Tibial artery (tissue), 4 donors: ENCODE measurements around the gene ZNF521.

Experiments used
- DNase-seq, 2 donors: peaks; one replicate each; pipeline ENCODE4 v3.0.0-alpha.2; 2019
- H3K27ac ChIP-seq, 2 donors: fragments of 200-600 bp; sonication (generic) in 1 of 2; 1 replicate in 1 of 2; 2 replicates in 1 of 2; pipeline ENCODE4 v1.5.1; 2018 to 2019; ENCODE audit warnings: mild to moderate bottlenecking in 1 of 2
- H3K27me3 ChIP-seq, 2 donors: fragments of 200-600 bp; sonication (generic) in 1 of 2; one replicate each; pipeline versions ENCODE4 v1.5.1 to v1.6.0; 2016 to 2019
- H3K36me3 ChIP-seq, 3 donors: fragments of 200-600 bp; sonication (generic) in 2 of 3; one replicate each; pipeline ENCODE4 v1.5.1; 2016 to 2019; ENCODE audit warnings: mild to moderate bottlenecking in 2 of 3
- H3K4me1 ChIP-seq, 4 donors: fragments of 200-600 bp; sonication (generic) in 2 of 4; 1 replicate in 3 of 4; 2 replicates in 1 of 4; pipeline ENCODE4 v1.5.1; 2016 to 2019
- H3K4me3 ChIP-seq, 2 donors: fragments of 200-600 bp; sonication (generic) in 1 of 2; 1 replicate in 1 of 2; 2 replicates in 1 of 2; pipeline ENCODE4 v1.5.1; 2018 to 2019; ENCODE audit warnings: mild to moderate bottlenecking in 2 of 2
- H3K9me3 ChIP-seq, 3 donors: fragments of 200-600 bp; sonication (generic) in 1 of 3; one replicate each; pipeline ENCODE4 v1.5.1; 2016 to 2019
- CTCF ChIP-seq, 2 experiments: fragments of 200-600 bp in 1 of 2; fragments of 450-650 bp in 1 of 2; IDR thresholded peaks; one replicate each; pipeline ENCODE4 v1.5.1; 2017 to 2019; ENCODE audit warnings: antibody characterized with exemption in 2 of 2, mild to moderate bottlenecking in 1 of 2, moderate library complexity in 1 of 2
- intact Hi-C: fragments of 100-400 bp; cut with DNase I; formaldehyde crosslinking; loops from one replicate; pipeline ENCODE4 v1.15.0; 2023; ENCODE audit warnings: low total_unique reads

The ZNF521 gene

GRCh38 chr18:25097569-25098056 is 254.4 kb downstream of the ZNF521 start:
- H3K4me1 ChIP-seq = no peaks in the 10 kb centered on the region
- TF ChIP-seq CTCF (IDR thresholded peaks at IDR 0.05) = no peak
- no peaks in the 10 kb centered on the region for H3K36me3 ChIP-seq
- intact Hi-C loops = no loop called here
- no peaks in the 10 kb centered on the region for H3K27me3 ChIP-seq
- no peaks in the 10 kb centered on the region for H3K9me3 ChIP-seq
- H3K4me3 ChIP-seq = no peak overlapping the region
- no peak overlapping the region for H3K27ac ChIP-seq
- DNase-seq = no peak

GRCh38 chr18:25097057-25097456 is 254.9 kb downstream of the ZNF521 start:
- no peak for DNase-seq
- Histone ChIP-seq H3K36me3 (no peaks in the 10 kb centered on the region), H3K4me3 (no peak overlapping the region), H3K27me3 (no peaks in the 10 kb centered on the region), H3K27ac (no peak overlapping the region), H3K4me1 (no peaks in the 10 kb centered on the region), H3K9me3 (no peaks in the 10 kb centered on the region)
- intact Hi-C loops = no loop called here
- TF ChIP-seq CTCF (IDR thresholded peaks at IDR 0.05) = no peak

GRCh38 chr18:25093141-25093540 is 258.8 kb downstream of the ZNF521 start:
- no peak overlapping the region for H3K4me3 ChIP-seq
- no peaks in the 10 kb centered on the region for H3K4me1 ChIP-seq
- peaks cover 0 to 5% (median 0%) of the 10 kb centered on the region in 3 donors for H3K36me3 ChIP-seq
- intact Hi-C loops = no loop called here
- TF ChIP-seq CTCF (IDR thresholded peaks at IDR 0.05) = no peak
- no peaks in the 10 kb centered on the region for H3K9me3 ChIP-seq
- no peak overlapping the region for H3K27ac ChIP-seq
- H3K27me3 ChIP-seq = no peaks in the 10 kb centered on the region
- no peak for DNase-seq

- Histone ChIP-seq H3K4me1 (no peaks in the 10 kb centered on the region), H3K4me3 (no peak overlapping the region), H3K36me3 (peaks cover 0 to 5% (median 0%) of the 10 kb centered on the region in 3 donors), H3K27me3 (no peaks in the 10 kb centered on the region), H3K9me3 (no peaks in the 10 kb centered on the region), H3K27ac (no peak overlapping the region)
- no peak for DNase-seq
- no peak for TF ChIP-seq CTCF (IDR thresholded peaks at IDR 0.05)
- intact Hi-C loops = no loop called here
Measured at GRCh38 chr18:25089470-25089869, 262.5 kb downstream of the ZNF521 start.

GRCh38 chr18:25086876-25087275 is 265.1 kb downstream of the ZNF521 start:
- intact Hi-C loops = no loop called here
- no peak for TF ChIP-seq CTCF (IDR thresholded peaks at IDR 0.05)
- H3K27ac ChIP-seq = no peak overlapping the region
- H3K9me3 ChIP-seq = no peaks in the 10 kb centered on the region
- no peak for DNase-seq
- H3K27me3 ChIP-seq = no peaks in the 10 kb centered on the region
- H3K4me1 ChIP-seq = no peaks in the 10 kb centered on the region
- no peak overlapping the region for H3K4me3 ChIP-seq
- peaks cover 0 to 5% (median 0%) of the 10 kb centered on the region in 3 donors for H3K36me3 ChIP-seq

- Histone ChIP-seq H3K4me1 (no peaks in the 10 kb centered on the region), H3K36me3 (peaks cover 0 to 4% (median 0%) of the 10 kb centered on the region in 3 donors), H3K9me3 (no peaks in the 10 kb centered on the region), H3K4me3 (no peak overlapping the region), H3K27me3 (no peaks in the 10 kb centered on the region), H3K27ac (no peak overlapping the region)
- TF ChIP-seq CTCF (IDR thresholded peaks at IDR 0.05) = no peak
- DNase-seq = no peak
- intact Hi-C loops = no loop called here
Measured at GRCh38 chr18:25081001-25081400, 271.0 kb downstream of the ZNF521 start.
